KMS-11 (cell line): Measurements from ENCODE around the gene MCTP2.
A peak's percentile ranks its signal among the peaks of the same experiment; 100 is the strongest.

Source experiments
- H2AFZ ChIP-seq: fragments of 200-600 bp; sonication (generic); 2 replicates; pipeline ENCODE4 v1.6.1; 2016; ENCODE audit warnings: antibody characterized with exemption, mixed run types, low read depth
- H3K27ac ChIP-seq: fragments of 200-600 bp; sonication (generic); 2 replicates; pipeline ENCODE4 v1.6.1; 2016; ENCODE audit warnings: mild to moderate bottlenecking, mixed run types
- H3K27me3 ChIP-seq: fragments of 200-600 bp; sonication (generic); 2 replicates; pipeline ENCODE4 v1.6.1; 2017; ENCODE audit warnings: mild to moderate bottlenecking, low read depth, mixed run types, moderate library complexity; ENCODE audit not compliant: insufficient read depth
- H3K36me3 ChIP-seq: fragments of 200-600 bp; sonication (generic); 2 replicates; pipeline ENCODE4 v1.6.1; 2017; ENCODE audit warnings: mild to moderate bottlenecking, mixed run types; ENCODE audit not compliant: insufficient read depth
- H3K4me1 ChIP-seq: fragments of 200-600 bp; sonication (generic); 2 replicates; pipeline ENCODE4 v1.6.1; 2016; ENCODE audit warnings: mild to moderate bottlenecking, low read depth, mixed run types; ENCODE audit not compliant: poor library complexity, severe bottlenecking
- H3K4me2 ChIP-seq: fragments of 200-600 bp; sonication (generic); 2 replicates; pipeline ENCODE4 v1.7.0; 2016; ENCODE audit warnings: mild to moderate bottlenecking, mixed run types
- H3K4me3 ChIP-seq: fragments of 200-600 bp; sonication (generic); IDR thresholded peaks from 2 replicates; pipeline ENCODE4 v1.6.1; 2017; ENCODE audit warnings: low read depth, low read length, mixed read lengths; ENCODE audit not compliant: insufficient read depth
- H3K79me2 ChIP-seq: fragments of 200-600 bp; sonication (generic); 2 replicates; pipeline ENCODE4 v1.6.1; 2016; ENCODE audit warnings: low read depth, mixed run types; ENCODE audit not compliant: insufficient read depth
- H3K9ac ChIP-seq: fragments of 200-600 bp; sonication (generic); 2 replicates; pipeline ENCODE4 v1.6.1; 2016; ENCODE audit warnings: mild to moderate bottlenecking, mixed run types
- H4K20me1 ChIP-seq: fragments of 200-600 bp; sonication (generic); 2 replicates; pipeline ENCODE4 v1.6.1; 2016; ENCODE audit warnings: mild to moderate bottlenecking, mixed run types; ENCODE audit not compliant: insufficient read depth
- CTCF ChIP-seq: fragments of 200-600 bp; sonication (generic); conservative IDR thresholded peaks from 2 replicates; pipeline ENCODE4 v1.6.1; 2017; ENCODE audit warnings: low read depth, mild to moderate bottlenecking, antibody characterized with exemption, low read length, moderate library complexity, mixed read lengths

MCTP2 gene

GRCh38 chr15:94524565-94524964, 293.2 kb downstream of the MCTP2 start:
- no peak overlapping the region for H2AFZ ChIP-seq

GRCh38 chr15:94526071-94526689, 294.8 kb downstream of the MCTP2 start:
- Histone ChIP-seq H3K9ac (no peak overlapping the region), H3K4me1 (no peaks in the 10 kb centered on the region), H4K20me1 (no peaks in the 10 kb centered on the region), H3K36me3 (no peaks in the 10 kb centered on the region), H3K27ac (no peak overlapping the region), H3K79me2 (no peaks in the 10 kb centered on the region), H2AFZ (no peak overlapping the region), H3K4me3 (no peak overlapping the region), H3K27me3 (no peaks in the 10 kb centered on the region), H3K4me2 (no peak overlapping the region)
- TF ChIP-seq CTCF = peak; percentile 39

More at GRCh38 chr15:94524565-94524964, 293.2 kb downstream of the MCTP2 start:
- Histone ChIP-seq H4K20me1 (no peaks in the 10 kb centered on the region), H3K27ac (no peak overlapping the region), H3K36me3 (no peaks in the 10 kb centered on the region), H3K4me1 (no peaks in the 10 kb centered on the region), H3K79me2 (no peaks in the 10 kb centered on the region), H3K4me2 (no peak overlapping the region), H3K9ac (no peak overlapping the region), H3K27me3 (no peaks in the 10 kb centered on the region), H3K4me3 (no peak overlapping the region)
- TF ChIP-seq CTCF = no peak

GRCh38 chr15:94532226-94532625, 300.9 kb downstream of the MCTP2 start:
- Histone ChIP-seq H3K79me2 (no peaks in the 10 kb centered on the region), H3K36me3 (no peaks in the 10 kb centered on the region), H3K27me3 (no peaks in the 10 kb centered on the region), H3K4me3 (no peak overlapping the region), H3K9ac (no peak overlapping the region), H3K4me2 (no peak overlapping the region), H2AFZ (no peak overlapping the region), H3K4me1 (no peaks in the 10 kb centered on the region), H4K20me1 (no peaks in the 10 kb centered on the region), H3K27ac (no peak overlapping the region)
- no peak for TF ChIP-seq CTCF
